ENCODE data around the gene RTBDN.

GRCh38 chr19:12815088-12815487 lies 19.3 kb downstream of the RTBDN start:
- TF ChIP-seq CTCF (IDR thresholded peaks at IDR 0.05): no peak
- no peak for TF ChIP-seq POLR2A (IDR thresholded peaks at IDR 0.05)
- TF ChIP-seq POLR2AphosphoS5 (IDR thresholded peaks at IDR 0.05): no peak

Measured in transverse colon (tissue), 4 donors.